Measurements from ENCODE around the gene EXOSC3.

- TF ChIP-seq CTCF (IDR thresholded peaks at IDR 0.05): no peak
- TF ChIP-seq POLR2A (IDR thresholded peaks at IDR 0.05): no peak
- TF ChIP-seq EP300 (IDR thresholded peaks at IDR 0.05): no peak
Observed at GRCh38 chr9:37798677-37799076, 13.8 kb upstream of the EXOSC3 start.
